BLaER1 (cell line): Measurements from ENCODE around the gene RTBDN.

ENCODE experiments used
- H3K27ac ChIP-seq: shearing (Covaris generic); formaldehyde crosslinking; 2 replicates; pipeline ENCODE4 v1.8.1; 2022
- H3K27me3 ChIP-seq: shearing (Covaris generic); formaldehyde crosslinking; 2 replicates; pipeline ENCODE4 v1.8.1; 2022
- H3K36me3 ChIP-seq: shearing (Covaris generic); formaldehyde crosslinking; 2 replicates; pipeline ENCODE4 v1.8.1; 2022
- H3K4me1 ChIP-seq: shearing (Covaris generic); formaldehyde crosslinking; 2 replicates; pipeline ENCODE4 v1.8.1; 2022
- H3K4me2 ChIP-seq: shearing (Covaris generic); formaldehyde crosslinking; 2 replicates; pipeline ENCODE4 v1.8.1; 2022
- H3K4me3 ChIP-seq: shearing (Covaris generic); formaldehyde crosslinking; 2 replicates; pipeline ENCODE4 v1.8.1; 2022
- H3K9ac ChIP-seq: shearing (Covaris generic); formaldehyde crosslinking; 2 replicates; pipeline ENCODE4 v1.8.1; 2022
- H3K9me3 ChIP-seq: shearing (Covaris generic); formaldehyde crosslinking; 2 replicates; pipeline ENCODE4 v1.8.1; 2022
- H4K20me1 ChIP-seq: shearing (Covaris generic); formaldehyde crosslinking; 2 replicates; pipeline ENCODE4 v1.8.1; 2022
- Cebpa-rat ChIP-seq: shearing (Covaris generic); IDR thresholded peaks from 2 replicates; pipeline ENCODE4 v1.8.1; 2022

The RTBDN gene

GRCh38 chr19:12868540-12869112 lies 34.2 kb upstream of the RTBDN start:
- no peaks in the 10 kb centered on the region for H3K27me3 ChIP-seq
- H3K27ac ChIP-seq = no peak overlapping the region
- H4K20me1 ChIP-seq = no peaks in the 10 kb centered on the region
- no peak overlapping the region for H3K4me2 ChIP-seq
- H3K4me3 ChIP-seq = no peak overlapping the region
- H3K9ac ChIP-seq = no peak overlapping the region
- peaks cover 11% of the 10 kb centered on the region for H3K9me3 ChIP-seq
- TF ChIP-seq Cebpa-rat = no peak
- H3K4me1 ChIP-seq = peaks cover 14% of the 10 kb centered on the region
- H3K36me3 ChIP-seq = peaks cover 7% of the 10 kb centered on the region

GRCh38 chr19:12867120-12868099 lies 33.0 kb upstream of the RTBDN start:
- Histone ChIP-seq H3K4me3 (peak overlapping the region; percentile 65), H3K36me3 (no peaks in the 10 kb centered on the region; the same call in 1 of the 2 replicates), H3K4me1 (peaks cover 14% of the 10 kb centered on the region), H3K9me3 (no peaks in the 10 kb centered on the region), H3K27me3 (no peaks in the 10 kb centered on the region), H3K4me2 (peak overlapping the region; percentile 86), H4K20me1 (no peaks in the 10 kb centered on the region), H3K27ac (no peak overlapping the region), H3K9ac (peak overlapping the region; percentile 69)
- no peak for TF ChIP-seq Cebpa-rat

GRCh38 chr19:12866416-12867119 lies 32.2 kb upstream of the RTBDN start:
- TF ChIP-seq Cebpa-rat = no peak
- Histone ChIP-seq H3K27ac (no peak overlapping the region), H3K9me3 (no peaks in the 10 kb centered on the region), H3K9ac (0 out of 2 replicates have a peak overlapping the region, but pooled peaks have one; percentile 69), H4K20me1 (no peaks in the 10 kb centered on the region), H3K4me3 (0 out of 2 replicates have a peak overlapping the region, but pooled peaks have one; percentile 65), H3K36me3 (no peaks in the 10 kb centered on the region; the same call in 1 of the 2 replicates), H3K27me3 (no peaks in the 10 kb centered on the region), H3K4me1 (peaks cover 14% of the 10 kb centered on the region), H3K4me2 (peak overlapping the region; percentile 86)

GRCh38 chr19:12865746-12866415 lies 31.5 kb upstream of the RTBDN start:
- Histone ChIP-seq H3K27me3 (no peaks in the 10 kb centered on the region), H3K36me3 (no peaks in the 10 kb centered on the region; the same call in 1 of the 2 replicates), H3K9ac (no peak overlapping the region), H4K20me1 (no peaks in the 10 kb centered on the region), H3K4me2 (no peak overlapping the region), H3K4me1 (peaks cover 14% of the 10 kb centered on the region), H3K9me3 (no peaks in the 10 kb centered on the region), H3K27ac (no peak overlapping the region), H3K4me3 (no peak overlapping the region)
- TF ChIP-seq Cebpa-rat = no peak

GRCh38 chr19:12864721-12865715 lies 30.6 kb upstream of the RTBDN start:
- no peak overlapping the region for H3K27ac ChIP-seq

GRCh38 chr19:12864143-12864542 lies 29.8 kb upstream of the RTBDN start:
- no peak overlapping the region for H3K4me2 ChIP-seq
- no peak overlapping the region for H3K27ac ChIP-seq
- no peak overlapping the region for H3K4me3 ChIP-seq
- TF ChIP-seq Cebpa-rat = no peak
- H3K4me1 ChIP-seq = peaks cover 14% of the 10 kb centered on the region
- no peak overlapping the region for H3K9ac ChIP-seq
- H4K20me1 ChIP-seq = no peaks in the 10 kb centered on the region
- no peaks in the 10 kb centered on the region; the same call in 1 of the 2 replicates for H3K36me3 ChIP-seq
- H3K27me3 ChIP-seq = no peaks in the 10 kb centered on the region
- H3K9me3 ChIP-seq = no peaks in the 10 kb centered on the region

More at GRCh38 chr19:12864721-12865715, 30.6 kb upstream of the RTBDN start:
- H3K9me3 ChIP-seq = no peaks in the 10 kb centered on the region
- no peaks in the 10 kb centered on the region; the same call in 1 of the 2 replicates for H3K36me3 ChIP-seq
- H3K4me1 ChIP-seq = peaks cover 14% of the 10 kb centered on the region
- no peak for TF ChIP-seq Cebpa-rat
- no peak overlapping the region for H3K4me2 ChIP-seq
- no peak overlapping the region for H3K4me3 ChIP-seq
- no peak overlapping the region for H3K9ac ChIP-seq
- H3K27me3 ChIP-seq = no peaks in the 10 kb centered on the region
- no peaks in the 10 kb centered on the region for H4K20me1 ChIP-seq

- Histone ChIP-seq H3K9me3 (0 out of 2 replicates have a peak, but pooled peaks cover 6% of the 10 kb centered on the region), H3K4me1 (no peaks in the 10 kb centered on the region), H3K9ac (no peak overlapping the region), H3K4me3 (no peak overlapping the region), H3K27me3 (no peaks in the 10 kb centered on the region), H3K27ac (no peak overlapping the region), H4K20me1 (no peaks in the 10 kb centered on the region), H3K36me3 (no peaks in the 10 kb centered on the region), H3K4me2 (no peak overlapping the region)
- TF ChIP-seq Cebpa-rat = no peak
These were observed 25.2 kb upstream of the RTBDN start for GRCh38 chr19:12859546-12859945.
